ENCODE data around the gene DCUN1D2. TPM values are rescaled to one million over a fixed set of nuclear protein-coding genes. Genes with fewer than 3 reads are reported as not detected.

Gene DCUN1D2
- total and polyA plus RNA-seq, 8 donors: 7.3 to 43.0 (median 21.7) TPM

GRCh38 chr13:113418722-113419049 is 71.8 kb downstream of the DCUN1D2 start:
- no peak for DNase-seq
- H3K36me3 ChIP-seq: no peaks in the 10 kb centered on the region
- H3K9me3 ChIP-seq: no peaks in the 10 kb centered on the region
- no peak overlapping the region for H3K27ac ChIP-seq
- H3K27me3 ChIP-seq: peaks cover 0 to 8% (median 4%) of the 10 kb centered on the region in 3 donors
- intact Hi-C loops (cut with DNase I; ENCODE audit: low total_unique reads): no loop called here
- 89 to 100% (median 100%) methylated on average over 1 of the region's 1 CpG for WGBS, 5 donors
- no peak overlapping the region for H3K4me3 ChIP-seq
- TF ChIP-seq POLR2AphosphoS5 (IDR thresholded peaks at IDR 0.05) (no peak), CTCF (IDR thresholded peaks at IDR 0.05) (no peak), POLR2A (IDR thresholded peaks at IDR 0.05) (no peak), EP300 (IDR thresholded peaks at IDR 0.05) (no peak)
- peaks cover 0 to 36% (median 19%) of the 10 kb centered on the region in 4 donors for H3K4me1 ChIP-seq

GRCh38 chr13:113417836-113418721 is 72.4 kb downstream of the DCUN1D2 start:
- peaks cover 0 to 35% (median 20%) of the 10 kb centered on the region in 4 donors for H3K4me1 ChIP-seq
- no peak overlapping the region for H3K27ac ChIP-seq
- DNase-seq: no peak
- intact Hi-C loops (cut with DNase I; ENCODE audit: low total_unique reads): no loop called here
- H3K36me3 ChIP-seq: no peaks in the 10 kb centered on the region
- TF ChIP-seq CTCF (IDR thresholded peaks at IDR 0.05) (no peak), POLR2AphosphoS5 (IDR thresholded peaks at IDR 0.05) (no peak), EP300 (IDR thresholded peaks at IDR 0.05) (no peak), POLR2A (IDR thresholded peaks at IDR 0.05) (no peak)
- peaks cover 0 to 8% (median 4%) of the 10 kb centered on the region in 3 donors for H3K27me3 ChIP-seq
- H3K4me3 ChIP-seq: no peak overlapping the region
- H3K9me3 ChIP-seq: no peaks in the 10 kb centered on the region
- WGBS, 5 donors: 72 to 82% (median 77%) methylated on average over 12 to 16 of the region's 16 CpGs

- 54 to 66% (median 60%) methylated on average over 20 to 28 of the region's 28 CpGs for whole genome bisulfite sequencing, 5 donors
- peaks cover 0 to 29% (median 18%) of the 10 kb centered on the region in 4 donors for H3K4me1 ChIP-seq
- H3K27ac ChIP-seq: no peak overlapping the region
- H3K36me3 ChIP-seq: no peaks in the 10 kb centered on the region
- peaks cover 0 to 8% (median 4%) of the 10 kb centered on the region in 3 donors for H3K27me3 ChIP-seq
- H3K9me3 ChIP-seq: no peaks in the 10 kb centered on the region
- no peak for DNase-seq
- TF ChIP-seq POLR2AphosphoS5 (IDR thresholded peaks at IDR 0.05) (no peak), EP300 (IDR thresholded peaks at IDR 0.05) (no peak)
- H3K4me3 ChIP-seq: no peak overlapping the region
- intact Hi-C loops (cut with DNase I; ENCODE audit: low total_unique reads): no loop called here
These were observed 73.3 kb downstream of the DCUN1D2 start for GRCh38 chr13:113417008-113417751.

GRCh38 chr13:113415825-113416224 is 74.7 kb downstream of the DCUN1D2 start:
- Histone ChIP-seq H3K27ac (no peak overlapping the region), H3K27me3 (peaks cover 0 to 8% (median 4%) of the 10 kb centered on the region in 3 donors), H3K4me1 (peaks cover 0 to 28% (median 16%) of the 10 kb centered on the region in 4 donors), H3K4me3 (no peak overlapping the region), H3K36me3 (no peaks in the 10 kb centered on the region), H3K9me3 (no peaks in the 10 kb centered on the region)
- TF ChIP-seq POLR2AphosphoS5 (IDR thresholded peaks at IDR 0.05) (no peak), EP300 (IDR thresholded peaks at IDR 0.05) (no peak), POLR2A (IDR thresholded peaks at IDR 0.05) (no peak), CTCF (IDR thresholded peaks at IDR 0.05) (no peak)
- 64 to 76% (median 66%) methylated on average over 8 of the region's 8 CpGs for WGBS, 5 donors
- intact Hi-C loops (cut with DNase I; ENCODE audit: low total_unique reads): no loop called here
- DNase-seq: no peak
